NCI-H1417 (cell line): ENCODE data around the gene APOL3.
"Not testable (repeated sequence)": the region's sequence is repeated elsewhere in the genome, so short reads cannot be mapped to it uniquely, and the experiment has no call there.

Experiments
- DNase-seq, 3 experiments: peaks; one replicate each; lab custom pipeline; 2025; lab: John Stamatoyannopoulos, UW

APOL3 gene, protein sequence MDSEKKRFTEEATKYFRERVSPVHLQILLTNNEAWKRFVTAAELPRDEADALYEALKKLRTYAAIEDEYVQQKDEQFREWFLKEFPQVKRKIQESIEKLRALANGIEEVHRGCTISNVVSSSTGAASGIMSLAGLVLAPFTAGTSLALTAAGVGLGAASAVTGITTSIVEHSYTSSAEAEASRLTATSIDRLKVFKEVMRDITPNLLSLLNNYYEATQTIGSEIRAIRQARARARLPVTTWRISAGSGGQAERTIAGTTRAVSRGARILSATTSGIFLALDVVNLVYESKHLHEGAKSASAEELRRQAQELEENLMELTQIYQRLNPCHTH

DNA sequence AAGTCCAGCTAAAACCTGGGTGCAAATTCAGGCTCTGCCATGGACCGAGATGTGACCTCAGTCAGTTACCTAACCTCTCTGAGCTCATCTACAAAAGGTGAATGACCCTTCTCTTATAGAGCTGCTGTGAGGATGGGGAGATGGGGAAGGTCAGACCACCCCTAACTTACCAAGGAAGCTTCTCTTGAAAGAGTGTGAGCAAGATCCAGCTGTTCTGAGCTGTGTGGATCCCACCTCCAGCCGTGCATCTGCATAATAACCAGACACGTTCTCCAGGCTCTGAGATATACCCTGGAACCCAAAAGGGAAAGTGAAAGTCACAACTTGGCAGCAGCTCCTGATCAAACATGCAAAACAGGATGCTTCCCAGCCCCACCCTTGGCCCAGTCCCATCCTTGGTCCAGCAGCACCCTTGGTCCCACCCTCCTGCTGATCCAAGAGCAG is at the start of gene APOL3:
Gene APOL3, minus strand, starts transcription at position 257 of the 444 bp plus-strand sequence. CDS start 11,700 bp downstream, outside the sequence.
- no peak for DNase-seq

DNA sequence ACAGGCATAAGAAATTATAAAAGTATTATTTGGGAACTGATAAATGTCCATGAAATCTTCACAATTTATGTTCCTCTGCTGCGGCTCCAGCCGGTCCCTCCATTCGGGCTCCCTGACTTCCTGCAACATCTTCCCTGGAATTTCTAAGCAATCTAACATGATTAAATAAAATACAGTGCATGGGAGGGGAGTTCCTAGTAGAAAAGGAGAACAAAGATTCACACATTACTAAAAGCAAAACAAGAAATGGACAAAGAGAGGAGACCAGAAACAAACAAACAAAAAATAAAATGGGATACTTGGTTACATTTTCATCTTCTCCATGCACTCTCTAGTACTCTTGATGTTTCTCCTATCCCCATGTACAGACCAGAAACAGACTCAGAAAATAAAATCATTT is 49.7 kb upstream of the APOL3 start:
- DNase-seq, result no peak

DNA sequence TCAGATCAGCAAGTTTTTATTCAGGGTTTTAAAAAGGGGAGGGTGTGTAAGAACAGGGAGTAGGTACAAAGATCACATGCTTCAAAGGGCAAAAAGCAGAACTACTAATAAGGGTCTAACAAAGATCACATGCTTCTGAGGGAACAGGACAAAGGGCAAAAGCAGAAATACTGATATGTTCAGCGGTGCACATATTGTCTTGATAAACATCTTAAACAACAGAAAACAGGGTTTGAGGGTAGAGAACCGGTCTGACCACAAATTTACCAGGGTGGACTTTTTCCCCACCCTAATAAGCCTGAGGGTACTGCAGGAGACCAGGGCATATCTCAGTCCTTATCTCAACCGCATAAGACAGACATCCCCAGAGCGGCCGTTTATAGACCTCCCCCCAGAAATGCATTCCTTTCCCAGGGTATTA is 48.9 kb upstream of the APOL3 start:
- not testable (repeated sequence) for DNase-seq

DNA sequence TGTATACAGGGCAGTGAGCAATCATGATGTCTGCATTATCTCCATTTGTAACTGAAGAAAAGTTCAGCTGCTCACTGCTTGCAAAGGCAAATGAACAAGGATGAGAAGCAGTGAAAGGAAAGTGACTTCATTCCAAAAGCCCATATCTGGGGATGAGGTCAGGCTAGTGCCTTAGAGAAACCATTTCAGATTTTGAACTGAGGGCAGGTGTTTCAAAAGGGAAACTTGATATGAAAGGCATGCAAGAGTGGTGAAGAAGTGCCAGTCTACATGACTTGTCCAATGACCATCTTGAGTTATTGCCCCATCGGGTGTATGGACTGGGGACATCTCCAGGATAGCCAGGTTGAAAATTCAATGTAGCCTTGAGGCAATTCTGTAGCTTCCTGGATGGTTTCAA is 48.4 kb upstream of the APOL3 start:
- no peak for DNase-seq

DNA sequence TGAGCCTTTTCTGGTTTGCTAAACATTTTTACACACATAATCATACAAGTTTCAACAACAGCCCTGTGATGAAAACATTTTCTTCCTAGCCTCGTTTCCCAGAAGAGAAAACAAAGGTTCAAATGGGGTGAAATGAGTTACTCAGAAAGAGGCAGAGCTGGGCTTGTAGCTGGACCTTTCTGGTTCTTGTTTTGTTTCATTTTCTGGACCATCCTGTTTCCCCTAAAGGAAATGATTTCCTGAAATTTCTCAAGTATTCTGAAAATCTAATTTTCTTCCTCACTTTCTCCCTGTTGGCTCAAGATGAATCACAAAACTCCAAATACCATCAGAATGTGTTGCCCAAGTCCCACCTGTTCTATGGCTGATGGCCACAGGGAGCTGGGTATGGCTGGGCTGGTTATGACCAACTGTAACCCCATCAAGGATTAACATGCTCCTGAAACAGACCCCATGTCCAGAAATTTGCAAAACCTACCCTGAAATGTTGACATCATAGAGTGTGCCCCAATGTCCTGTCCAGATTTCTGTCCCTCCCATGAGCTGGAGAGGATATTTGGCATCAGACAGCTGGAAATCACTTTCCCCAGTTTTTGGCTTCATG is 47.7 kb upstream of the APOL3 start:
- DNase-seq, result no peak

DNA sequence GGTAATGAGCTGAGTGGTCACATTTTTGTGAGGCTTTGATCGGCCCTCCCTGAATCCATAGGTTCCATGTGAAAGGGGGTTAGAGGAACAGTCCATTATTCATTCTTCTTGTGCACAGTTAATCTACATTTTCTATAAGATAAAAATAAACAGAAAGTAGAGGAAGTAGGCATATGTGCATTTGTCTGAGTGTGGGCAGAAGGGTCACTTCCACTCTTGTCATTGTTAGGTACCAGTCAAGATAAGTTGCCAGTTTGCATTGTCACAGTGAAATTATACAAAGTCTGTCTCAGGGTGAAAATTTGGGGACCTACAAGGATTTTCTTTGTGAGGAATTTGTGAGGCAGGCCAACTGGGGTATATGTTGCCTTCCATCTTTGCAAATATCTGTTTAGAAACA is 45.7 kb upstream of the APOL3 start:
- DNase-seq, result no peak

DNA sequence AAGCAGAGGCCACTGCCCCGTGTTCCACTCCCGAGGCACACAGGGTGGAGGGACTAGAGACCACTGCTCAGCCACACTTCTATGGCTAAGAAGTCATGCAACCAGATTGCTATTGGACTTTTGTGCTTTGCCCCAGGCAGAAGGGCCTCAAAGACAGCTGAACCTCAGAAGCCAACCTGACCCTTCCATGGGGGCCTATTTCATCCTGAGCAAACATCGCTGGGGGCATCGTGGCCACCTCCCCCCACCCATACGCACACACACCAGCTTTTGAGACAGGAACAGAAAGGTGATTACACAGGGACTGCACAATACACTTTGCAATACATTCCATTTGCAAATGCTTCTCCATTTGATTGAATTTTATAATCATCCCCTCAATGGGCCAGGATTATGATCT is 45.0 kb upstream of the APOL3 start:
- not testable (repeated sequence) for DNase-seq

DNA sequence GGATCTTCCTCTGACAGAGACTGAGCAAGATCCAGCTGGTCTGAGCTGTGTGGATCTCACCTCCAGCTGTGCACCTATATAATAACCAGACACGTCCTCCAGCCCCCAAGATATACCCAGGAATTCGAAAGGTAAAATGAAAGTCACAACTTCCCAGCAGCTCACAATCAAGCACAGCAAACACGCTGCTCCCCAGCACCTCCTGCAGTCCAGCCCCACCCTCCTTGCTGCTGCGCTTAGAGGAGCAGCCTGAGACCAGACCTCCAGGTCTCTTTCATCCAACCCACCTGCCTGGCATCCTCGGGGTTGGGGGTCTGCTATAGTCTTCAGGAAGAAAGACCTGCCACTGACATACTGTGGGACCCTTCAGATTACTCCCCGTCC is 44.1 kb upstream of the APOL3 start:
- DNase-seq, result peak in 2 of 3 experiments; percentile 8 to 33

DNA sequence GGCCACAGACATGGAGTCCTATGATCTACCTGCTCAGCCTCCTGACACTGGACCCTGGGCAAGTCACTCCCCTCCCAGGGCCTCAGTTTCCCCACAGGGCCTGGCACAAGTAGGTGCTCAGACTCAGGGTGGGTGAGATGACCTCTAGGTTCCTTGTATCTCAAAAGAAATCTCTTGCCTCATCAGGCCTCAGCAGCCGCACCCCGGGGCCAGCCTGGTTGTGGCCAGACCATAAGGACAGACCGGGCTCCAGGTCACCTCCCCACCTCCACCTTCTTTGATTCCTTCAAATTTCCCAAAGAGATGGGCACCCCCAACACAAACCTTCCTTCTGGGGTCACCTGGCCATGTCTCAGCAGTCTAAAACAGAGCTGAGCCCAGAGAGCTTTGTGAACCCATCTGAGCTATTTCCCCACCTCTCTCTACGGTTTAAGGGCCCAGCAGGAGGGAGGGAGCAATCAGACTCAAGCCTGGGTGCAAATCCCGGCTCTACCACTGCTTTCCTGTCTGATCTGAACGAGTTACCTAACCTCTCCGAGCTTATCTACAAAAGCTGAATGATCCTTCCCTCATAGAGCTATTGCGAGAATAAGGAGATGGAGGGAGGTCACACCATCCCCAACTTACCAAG is 43.6 kb upstream of the APOL3 start:
- peak in 2 of 3 experiments; percentile 10 to 33 for DNase-seq

DNA sequence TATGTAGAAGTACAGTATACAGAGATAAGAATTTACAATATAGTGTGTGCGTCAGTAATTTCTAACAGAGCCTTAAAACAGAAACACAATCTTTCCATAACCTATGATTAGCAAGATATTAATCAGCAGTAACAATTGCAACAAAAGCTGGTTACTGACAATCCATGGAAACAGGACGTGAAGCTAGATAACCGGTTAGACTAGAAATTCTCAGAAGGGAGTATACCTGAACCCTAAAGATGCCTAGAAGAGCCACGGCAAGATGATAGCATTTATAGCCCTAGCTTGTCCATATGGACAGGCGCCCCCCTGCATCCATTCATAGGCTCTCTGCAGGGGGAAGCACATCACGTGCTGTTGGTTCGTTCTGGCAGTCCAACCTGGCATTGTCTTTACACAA is 42.9 kb upstream of the APOL3 start:
- peak in 2 of 3 experiments; percentile 63 to 87 for DNase-seq

DNA sequence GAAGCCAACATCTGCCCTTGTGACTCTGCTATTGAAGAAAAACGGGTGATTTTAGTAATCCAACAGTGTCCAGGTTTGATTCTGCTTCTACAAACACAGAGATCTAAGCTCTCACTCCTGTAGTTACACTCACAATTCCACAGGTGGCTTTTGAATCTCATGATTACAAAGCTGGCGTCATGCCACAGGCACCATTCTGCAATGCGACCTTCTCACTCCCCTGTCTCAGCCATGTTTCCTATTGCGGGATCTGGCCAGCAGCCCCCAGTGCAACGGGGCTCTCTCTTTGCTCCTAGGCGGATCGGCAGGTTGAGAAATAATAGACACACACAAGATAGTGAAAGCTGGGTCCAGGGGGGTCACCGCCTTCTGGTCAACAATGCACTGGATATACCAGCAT is 42.4 kb upstream of the APOL3 start:
- DNase-seq, result peak in 2 of 3 experiments; percentile 68 to 83

DNA sequence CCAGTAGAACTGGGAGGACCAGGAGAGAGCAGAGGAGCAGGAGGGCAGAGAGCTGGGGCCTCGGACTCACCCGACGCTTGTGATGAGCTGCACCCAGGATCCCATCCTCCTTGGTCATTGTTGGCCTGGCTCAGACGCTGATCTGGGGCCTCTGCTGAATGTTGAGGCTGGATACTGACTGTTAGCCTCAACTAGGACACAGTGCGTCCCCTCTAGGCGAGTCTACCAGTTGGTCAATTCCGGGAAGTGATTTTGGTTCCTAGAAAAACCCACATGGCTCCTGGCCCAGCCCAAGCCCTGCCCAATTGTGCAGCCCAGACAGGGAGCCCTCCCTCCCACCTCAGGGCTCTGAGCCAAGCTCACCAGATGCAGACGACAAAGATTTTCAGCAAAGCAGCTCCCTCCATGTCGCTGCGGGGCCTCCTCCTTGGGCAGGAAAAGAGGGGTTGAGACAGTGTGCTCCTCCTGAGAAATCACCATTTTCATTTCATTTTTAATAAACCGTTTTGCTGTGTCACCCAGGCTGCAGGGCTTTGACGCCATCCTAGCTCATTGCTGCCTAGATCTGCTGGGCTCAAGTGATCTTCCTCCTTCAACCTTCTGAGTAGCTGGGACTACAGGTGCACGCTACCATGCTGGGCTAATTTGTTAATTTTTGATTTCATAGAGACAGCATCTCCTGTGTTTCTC is 41.2 kb upstream of the APOL3 start, which contains the start of gene APOL4:
Gene APOL4, minus strand, starts transcription at position 180 of the 690 bp plus-strand sequence. Its CDS starts 75 bp downstream, at position 105.
- DNase-seq, result peak in 1 of 3 experiments; percentile 2

DNA sequence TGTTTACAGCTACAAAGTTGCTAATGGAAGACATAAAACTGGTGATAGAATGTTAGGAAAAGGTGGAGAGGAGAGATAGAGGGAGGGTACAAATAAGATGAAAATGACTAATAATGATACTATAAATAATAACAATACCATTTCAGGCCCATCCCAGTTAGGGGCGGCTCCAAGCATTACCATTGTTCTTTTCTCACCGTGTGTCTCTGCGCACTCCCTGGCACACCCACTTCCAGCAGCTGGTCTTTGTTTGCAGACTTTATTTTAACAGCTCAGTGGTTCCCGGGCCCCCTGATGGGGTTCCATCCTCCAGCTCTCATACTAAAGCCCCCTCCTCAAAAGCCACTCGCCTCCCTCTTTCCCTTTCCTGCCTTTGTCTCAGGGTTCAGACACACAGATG is 40.5 kb upstream of the APOL3 start:
- not testable (repeated sequence) for DNase-seq

DNA sequence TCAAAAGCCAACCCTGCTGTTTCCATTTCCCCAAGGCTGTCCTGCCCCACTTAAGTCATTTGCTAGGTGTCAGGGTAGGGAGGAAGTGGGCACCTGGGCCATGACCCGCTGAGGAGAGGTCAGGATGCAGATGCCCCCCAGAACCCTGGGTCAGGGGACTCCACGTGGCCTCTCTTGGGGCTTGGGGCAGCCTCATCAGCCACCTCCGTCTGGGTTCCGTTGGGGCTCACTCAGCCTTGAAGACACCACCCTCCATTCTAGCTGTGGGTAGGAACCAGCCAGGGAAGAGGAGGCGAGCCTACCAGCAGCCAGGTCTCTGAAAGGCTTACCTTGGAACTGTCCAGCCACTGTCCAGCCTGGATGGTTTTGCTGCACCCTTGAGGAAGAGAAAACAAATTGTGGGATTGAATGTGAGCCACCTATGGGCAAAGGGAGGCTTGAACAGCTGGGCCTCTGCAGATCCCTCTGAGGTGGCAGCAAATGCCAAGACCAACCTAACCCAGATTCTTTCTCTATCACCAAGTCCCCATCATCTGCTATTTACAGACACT is 38.5 kb upstream of the APOL3 start:
- no peak for DNase-seq

DNA sequence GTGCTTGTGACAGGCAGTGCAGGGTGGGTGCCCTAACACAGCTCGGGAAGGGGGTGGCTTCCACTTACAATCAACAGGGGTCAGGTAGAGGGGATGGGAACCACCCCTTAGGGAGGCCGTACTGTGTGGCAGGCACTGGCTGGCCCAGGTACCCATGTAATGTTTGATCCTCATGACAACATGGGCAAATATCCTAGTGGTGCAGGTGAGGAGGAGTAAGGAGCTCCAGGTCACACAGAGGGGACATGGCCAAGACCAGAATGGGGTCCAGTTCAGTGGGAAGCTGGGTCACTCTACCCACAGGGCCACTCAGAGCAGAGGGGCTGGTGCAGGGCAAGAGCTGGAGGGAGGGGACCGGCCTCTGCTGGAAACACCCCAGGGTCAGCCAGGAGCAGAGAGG is 38.0 kb upstream of the APOL3 start:
- DNase-seq, result no peak

DNA sequence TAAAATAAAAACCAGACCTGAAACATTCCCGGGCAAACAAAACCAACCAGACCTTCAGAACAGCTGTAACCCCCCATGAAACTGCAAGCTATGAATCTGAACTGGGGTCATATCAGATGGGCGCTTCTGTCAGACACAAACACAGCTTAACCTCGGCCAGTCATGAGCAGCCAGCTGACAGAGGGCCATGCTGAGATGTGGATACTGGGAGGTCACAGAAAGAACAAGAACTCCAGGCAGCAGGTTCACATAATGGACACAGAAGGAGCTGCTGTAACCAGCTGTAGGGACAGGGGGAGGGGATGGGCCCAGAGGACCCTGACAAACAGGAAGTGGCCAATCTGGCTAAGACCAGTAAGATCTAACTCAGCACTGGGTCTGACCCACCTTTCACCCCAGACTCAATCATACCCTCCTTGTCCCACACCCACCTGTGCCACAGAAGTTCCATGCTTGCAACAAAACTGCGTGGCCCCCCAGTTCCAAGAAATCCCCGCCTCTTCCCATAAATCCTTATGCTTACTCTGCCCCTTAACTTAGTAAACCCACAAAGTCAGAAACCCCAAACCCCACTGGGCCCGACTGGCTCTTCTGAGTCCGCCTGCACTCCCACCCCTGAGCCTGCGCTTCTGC is 37.1 kb upstream of the APOL3 start:
- peak in 2 of 3 experiments; percentile 15 to 48 for DNase-seq

DNA sequence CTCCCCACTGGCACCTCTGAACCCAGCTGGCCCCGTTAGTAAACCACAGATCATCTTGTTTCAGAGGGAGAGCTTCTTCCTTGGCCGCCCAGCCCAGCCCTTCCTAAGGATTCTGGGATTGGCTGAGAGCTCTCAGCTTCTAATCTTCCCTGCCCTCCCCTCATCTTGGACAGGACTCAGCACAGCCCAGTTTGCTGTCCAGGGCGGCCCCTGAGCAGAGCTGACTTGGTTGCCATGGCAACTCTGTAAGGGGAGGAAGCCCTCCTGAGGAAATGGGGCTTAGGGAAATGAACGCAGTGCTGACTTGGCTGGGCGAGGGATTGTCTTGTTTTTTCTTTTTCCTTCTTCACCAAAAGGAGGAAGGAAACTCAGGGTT is 36.5 kb upstream of the APOL3 start:
- DNase-seq, result peak in 1 of 3 experiments; percentile 61

DNA sequence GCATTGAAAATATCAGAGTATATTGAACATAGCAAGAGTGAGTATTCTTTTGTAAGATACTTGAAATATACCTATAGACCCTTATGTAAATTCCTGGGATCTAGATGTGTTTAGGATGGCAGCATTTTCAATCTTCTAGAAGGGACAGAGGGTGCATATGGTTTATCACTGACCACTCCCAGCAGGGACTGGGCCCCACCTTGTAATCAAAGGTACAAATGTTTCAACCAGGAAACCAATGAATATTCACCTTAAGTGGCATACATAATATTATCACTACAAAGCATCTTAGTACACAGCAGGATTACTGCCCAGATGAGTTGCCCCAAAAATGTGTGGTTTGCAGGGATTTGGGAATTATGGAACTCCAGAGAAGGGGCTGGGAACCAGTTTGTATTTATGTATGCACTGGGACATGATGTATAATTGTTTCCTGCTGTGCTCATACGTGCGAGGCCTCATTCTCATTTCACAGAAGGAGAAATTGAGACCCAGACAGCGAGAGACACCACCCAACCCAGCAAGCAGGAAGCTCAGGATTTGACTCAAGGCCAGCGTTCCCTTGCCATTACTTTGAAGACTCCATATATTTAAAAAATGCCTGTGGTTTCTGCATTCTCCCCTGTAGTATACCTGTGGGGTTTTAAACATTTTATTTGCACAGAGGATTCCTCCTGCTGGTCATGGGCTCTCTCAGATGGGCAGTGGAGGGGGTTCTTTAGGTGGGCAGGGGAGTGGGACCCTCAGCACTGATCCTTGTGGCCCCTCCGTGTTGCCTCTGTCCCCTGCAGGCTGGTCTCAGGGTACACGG is 35.9 kb upstream of the APOL3 start:
- peak in 1 of 3 experiments; percentile 20 for DNase-seq

DNA sequence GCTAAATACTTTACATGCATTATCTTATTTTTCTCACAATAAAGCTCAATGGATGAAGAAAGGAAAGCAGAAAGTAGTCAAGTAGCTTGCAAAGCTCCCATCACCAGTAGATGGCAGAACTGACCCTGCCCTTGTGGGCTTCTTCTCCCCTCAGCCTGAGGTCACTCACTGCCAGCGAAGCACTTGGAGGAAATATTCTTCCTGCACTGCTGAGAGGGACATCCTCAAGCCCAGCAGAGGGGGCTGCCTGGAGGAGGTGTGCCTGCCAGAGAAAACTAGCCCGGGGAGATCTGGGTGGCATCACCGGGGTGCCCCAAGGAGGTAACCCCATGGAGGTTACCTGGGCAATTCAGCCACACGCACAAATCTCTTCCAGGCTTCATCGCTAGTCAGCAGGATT is 34.4 kb upstream of the APOL3 start:
- peak; percentile 27 to 67 (median 43) for DNase-seq

DNA sequence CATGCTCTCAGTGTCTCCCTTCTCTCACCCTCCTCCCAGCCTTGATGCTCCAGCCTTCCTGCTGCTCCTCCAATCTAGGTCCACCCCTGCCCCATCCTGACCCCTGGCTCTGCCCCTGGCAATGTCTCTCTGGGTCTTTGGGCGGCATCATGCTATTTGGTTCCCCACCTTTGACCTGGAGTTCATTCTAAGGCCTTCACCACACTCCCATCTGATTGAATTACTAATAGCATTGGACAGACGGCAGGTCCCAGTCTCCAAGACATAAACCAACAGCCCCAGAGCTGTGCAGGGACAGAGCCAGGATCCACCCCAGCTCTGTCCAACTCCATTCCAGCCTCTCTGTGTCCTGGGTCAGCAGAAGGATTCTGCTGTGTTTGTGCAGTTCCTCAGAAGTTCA is 33.8 kb upstream of the APOL3 start:
- no peak for DNase-seq

DNA sequence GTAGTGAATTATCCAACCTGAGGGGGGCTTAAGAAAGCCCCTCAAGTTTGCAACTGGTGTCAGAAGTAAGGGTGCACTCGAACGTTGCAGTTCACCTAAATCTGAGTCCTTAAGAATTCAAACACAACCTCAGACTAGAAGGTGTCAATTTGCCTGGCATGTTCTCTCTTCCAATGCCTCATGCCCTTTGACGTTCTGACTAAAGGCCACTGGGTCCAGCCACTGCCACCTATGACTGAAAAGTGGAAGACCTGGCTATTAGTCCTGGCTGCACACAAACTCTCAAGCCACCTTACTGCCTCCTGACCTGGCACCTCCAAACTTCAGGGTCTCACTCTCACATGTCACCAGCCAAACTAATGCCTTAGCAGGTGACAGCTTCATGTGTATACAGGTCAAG is 33.0 kb upstream of the APOL3 start:
- DNase-seq, result no peak
